Esophagus squamous epithelium (tissue), 4 donors: ENCODE data around the gene MYO3B.

Experiments
- POLR2A ChIP-seq, 4 donors: fragments of 450-650 bp; IDR thresholded peaks; one replicate each; pipeline ENCODE4 v1.6.1; 2017; ENCODE audit warnings: antibody characterized with exemption in 4 of 4, mild to moderate bottlenecking in 4 of 4, moderate library complexity in 3 of 4
- TF ChIP-seq, protein P1 (sequence below), 6 experiments: fragments of 450-650 bp in 4 of 6; fragments of 200-600 bp in 2 of 6; sonication (generic) in 2 of 6; IDR thresholded peaks; one replicate each; pipeline ENCODE4 v1.5.1; 2016 to 2019; ENCODE audit warnings: antibody characterized with exemption in 6 of 6, mild to moderate bottlenecking in 4 of 6, moderate library complexity in 4 of 6

GRCh38 chr2:170336408-170336807, 158.5 kb downstream of the MYO3B start:
- TF ChIP-seq, protein P1, sequence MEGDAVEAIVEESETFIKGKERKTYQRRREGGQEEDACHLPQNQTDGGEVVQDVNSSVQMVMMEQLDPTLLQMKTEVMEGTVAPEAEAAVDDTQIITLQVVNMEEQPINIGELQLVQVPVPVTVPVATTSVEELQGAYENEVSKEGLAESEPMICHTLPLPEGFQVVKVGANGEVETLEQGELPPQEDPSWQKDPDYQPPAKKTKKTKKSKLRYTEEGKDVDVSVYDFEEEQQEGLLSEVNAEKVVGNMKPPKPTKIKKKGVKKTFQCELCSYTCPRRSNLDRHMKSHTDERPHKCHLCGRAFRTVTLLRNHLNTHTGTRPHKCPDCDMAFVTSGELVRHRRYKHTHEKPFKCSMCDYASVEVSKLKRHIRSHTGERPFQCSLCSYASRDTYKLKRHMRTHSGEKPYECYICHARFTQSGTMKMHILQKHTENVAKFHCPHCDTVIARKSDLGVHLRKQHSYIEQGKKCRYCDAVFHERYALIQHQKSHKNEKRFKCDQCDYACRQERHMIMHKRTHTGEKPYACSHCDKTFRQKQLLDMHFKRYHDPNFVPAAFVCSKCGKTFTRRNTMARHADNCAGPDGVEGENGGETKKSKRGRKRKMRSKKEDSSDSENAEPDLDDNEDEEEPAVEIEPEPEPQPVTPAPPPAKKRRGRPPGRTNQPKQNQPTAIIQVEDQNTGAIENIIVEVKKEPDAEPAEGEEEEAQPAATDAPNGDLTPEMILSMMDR (IDR thresholded peaks at IDR 0.05), result no peak
- TF ChIP-seq POLR2A (IDR thresholded peaks at IDR 0.05), result no peak
